ENCODE measurements around the gene PRICKLE2. TPM values are rescaled to one million over a fixed set of nuclear protein-coding genes. Genes with fewer than 3 reads are reported as not detected.

Gene PRICKLE2
- polyA plus RNA-seq, 1 experiment: 14.2 TPM

- no peak overlapping the region for H3K27ac ChIP-seq (ENCODE audit: low read depth, low read length)
- H3K4me3 ChIP-seq (ENCODE audit: low read depth, low read length): no peak overlapping the region
- ChIA-PET CTCF (interaction anchor here (0.7 to 1.3 kb wide), 4 partner anchors 12 to 322 kb away, joined by 3 to 6 read pairs (median 3); no protein-coding TSS in a partner anchor), POLR2A (no interaction called here)
- no peaks in the 10 kb centered on the region for H3K27me3 ChIP-seq (ENCODE audit: control insufficient read depth, insufficient read depth, low read length)
- H3K9me3 ChIP-seq (ENCODE audit: control insufficient read depth, insufficient read depth, low read length): peaks cover 7% of the 10 kb centered on the region; the same call in 1 of the 2 replicates
- no peak for TF ChIP-seq CTCF (IDR thresholded peaks at IDR 0.05; ENCODE audit: low read depth, low read length)
- no peak for DNase-seq (ENCODE audit: low read depth, low spot score)
Measured at GRCh38 chr3:64155328-64155727, 69.9 kb downstream of the PRICKLE2 start.

DNA sequence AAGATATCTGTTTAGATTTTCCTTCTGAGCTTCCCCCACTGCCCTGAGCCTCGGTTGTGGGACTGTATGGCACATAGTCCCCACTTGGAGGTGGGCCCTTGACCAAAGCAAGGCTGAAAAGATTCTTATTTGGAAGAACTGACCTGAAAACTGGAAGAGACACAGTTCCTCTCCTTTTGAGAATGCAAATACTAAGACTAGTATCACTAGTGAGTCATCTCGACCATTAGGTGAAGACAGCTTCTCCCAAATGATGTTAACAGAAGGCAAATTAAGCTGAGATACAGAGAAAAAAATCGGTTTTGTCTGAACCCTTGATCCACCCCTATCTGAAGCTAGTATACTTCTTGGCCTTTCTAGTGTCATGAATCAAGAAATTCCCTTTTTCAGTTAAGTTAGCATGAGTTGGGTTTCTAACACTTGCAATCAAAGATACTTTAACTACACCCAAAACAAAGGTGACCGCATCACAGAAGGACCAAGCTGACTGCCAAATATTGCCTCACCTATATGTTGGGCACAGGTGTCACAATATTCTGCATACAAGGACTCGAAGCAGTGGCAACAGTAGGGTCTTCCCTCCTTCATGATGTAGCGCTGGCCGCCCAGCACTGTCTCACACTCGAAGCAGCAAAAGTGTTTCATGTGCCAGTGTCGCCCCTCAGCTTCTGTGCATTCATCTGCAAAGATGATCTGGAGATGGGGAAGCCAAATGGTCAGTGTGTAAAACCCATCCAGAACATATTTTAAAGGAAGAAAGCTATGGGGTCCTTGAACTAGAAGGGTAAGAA, 72.4 kb downstream of the PRICKLE2 start:
- Histone ChIP-seq H3K27me3 (ENCODE audit: control insufficient read depth, insufficient read depth, low read length) (no peaks in the 10 kb centered on the region), H3K27ac (ENCODE audit: low read depth, low read length) (no peak overlapping the region), H3K4me3 (ENCODE audit: low read depth, low read length) (no peak overlapping the region), H3K9me3 (ENCODE audit: control insufficient read depth, insufficient read depth, low read length) (peaks cover 7% of the 10 kb centered on the region; the same call in 1 of the 2 replicates)
- ChIA-PET POLR2A (interaction anchor here (1.3 kb wide), 1 partner anchor 34 kb away, joined by 3 read pairs; no protein-coding TSS in a partner anchor), CTCF (interaction anchor here (0.7 kb wide), 2 partner anchors 92 to 332 kb away, joined by 3 to 4 read pairs; no protein-coding TSS in a partner anchor)
- TF ChIP-seq CTCF (IDR thresholded peaks at IDR 0.05; ENCODE audit: low read depth, low read length): no peak
- no peak for DNase-seq (ENCODE audit: low read depth, low spot score)

DNA sequence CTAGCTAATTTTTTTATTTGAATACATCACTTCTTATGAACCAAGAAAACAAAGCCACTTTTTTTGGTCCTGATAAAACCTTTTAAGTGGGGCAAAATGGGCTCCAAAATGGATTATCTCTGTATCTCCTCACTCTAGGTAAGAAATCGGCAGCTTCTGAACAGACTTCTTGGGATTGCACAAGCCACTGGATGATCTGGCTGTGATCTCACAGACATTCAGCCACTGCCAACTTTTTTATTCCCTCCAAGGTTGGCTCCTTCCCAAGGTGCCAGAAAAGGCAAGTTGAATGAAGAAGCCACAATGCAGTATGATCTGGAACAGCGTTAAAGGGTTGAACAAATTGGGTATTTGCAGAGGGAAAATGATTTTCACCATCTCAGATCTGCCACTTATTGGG, 73.2 kb downstream of the PRICKLE2 start:
- ChIA-PET POLR2A (interaction anchor here (1.3 kb wide), 1 partner anchor 35 kb away, joined by 3 read pairs; no protein-coding TSS in a partner anchor), CTCF (interaction anchor here (1.0 kb wide), 1 partner anchor 332 kb away, joined by 3 read pairs; no protein-coding TSS in a partner anchor)
- DNase-seq (ENCODE audit: low read depth, low spot score): peak; percentile 74
- Histone ChIP-seq H3K9me3 (ENCODE audit: control insufficient read depth, insufficient read depth, low read length) (peaks cover 7% of the 10 kb centered on the region; the same call in 1 of the 2 replicates), H3K27ac (ENCODE audit: low read depth, low read length) (peak overlapping the region; percentile 98), H3K27me3 (ENCODE audit: control insufficient read depth, insufficient read depth, low read length) (no peaks in the 10 kb centered on the region), H3K4me3 (ENCODE audit: low read depth, low read length) (no peak overlapping the region)
- TF ChIP-seq CTCF (IDR thresholded peaks at IDR 0.05; ENCODE audit: low read depth, low read length): no peak

DNA sequence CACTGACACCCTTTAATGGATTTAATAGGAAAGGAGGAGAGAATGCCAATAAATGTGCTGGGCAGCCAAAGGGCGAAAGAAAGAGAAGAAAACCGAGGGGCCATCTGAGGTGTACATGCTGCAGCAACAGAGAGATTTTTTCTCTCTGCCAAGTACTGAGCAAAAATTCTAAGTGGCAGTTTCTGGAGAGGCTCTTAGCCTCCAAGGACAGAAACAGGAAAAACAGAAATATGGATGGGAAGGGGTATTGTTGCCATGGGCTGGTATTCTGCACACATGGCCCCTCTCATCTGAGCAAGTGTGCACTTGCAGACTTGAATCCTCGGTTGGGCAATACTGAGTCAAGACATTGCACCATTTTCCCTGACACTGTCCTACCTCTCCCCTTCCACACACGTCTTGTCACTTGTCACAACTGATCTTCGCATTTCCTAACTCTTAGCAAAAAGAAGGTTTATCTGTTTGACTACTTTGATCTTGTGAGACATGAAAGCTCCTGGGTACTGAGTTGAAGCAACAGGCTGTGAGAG, 73.9 kb downstream of the PRICKLE2 start:
- POLR2A ChIA-PET: interaction anchor here (1.3 kb wide), 1 partner anchor 36 kb away, joined by 3 read pairs; no protein-coding TSS in a partner anchor
- DNase-seq (ENCODE audit: low read depth, low spot score): no peak

More for the DNA sequence above, 73.9 kb downstream of the PRICKLE2 start:
- Histone ChIP-seq H3K9me3 (ENCODE audit: control insufficient read depth, insufficient read depth, low read length) (peaks cover 7% of the 10 kb centered on the region; the same call in 1 of the 2 replicates), H3K27ac (ENCODE audit: low read depth, low read length) (peak overlapping the region; percentile 98), H3K4me3 (ENCODE audit: low read depth, low read length) (no peak overlapping the region), H3K27me3 (ENCODE audit: control insufficient read depth, insufficient read depth, low read length) (no peaks in the 10 kb centered on the region)
- TF ChIP-seq CTCF (IDR thresholded peaks at IDR 0.05; ENCODE audit: low read depth, low read length): no peak
- CTCF ChIA-PET: interaction anchor here (1.0 kb wide), 1 partner anchor 333 kb away, joined by 3 read pairs; no protein-coding TSS in a partner anchor

All from AG04450 (cell line).